Glutamatergic neuron (in vitro differentiated cells): Measurements from ENCODE around the gene C2CD3. TPM values are rescaled to one million over a fixed set of nuclear protein-coding genes. Genes with fewer than 3 reads are reported as not detected.

Source experiments
- DNase-seq: peaks from one replicate; pipeline ENCODE4 v3.0.0; 2022
- H3K27ac Mint-ChIP-seq: one replicate; pipeline ENCODE4 v1.8.0; 2020; ENCODE audit warnings: mild to moderate bottlenecking, mixed read lengths, inconsistent platforms; ENCODE audit not compliant: unreplicated experiment
- H3K27me3 Mint-ChIP-seq: one replicate; pipeline ENCODE4 v1.8.0; 2020; ENCODE audit warnings: mild to moderate bottlenecking, moderate library complexity, mixed read lengths, inconsistent platforms; ENCODE audit not compliant: unreplicated experiment
- H3K36me3 Mint-ChIP-seq: one replicate; pipeline ENCODE4 v1.8.0; 2020; ENCODE audit warnings: mild to moderate bottlenecking, mixed read lengths, inconsistent platforms; ENCODE audit not compliant: unreplicated experiment
- H3K4me1 Mint-ChIP-seq: one replicate; pipeline ENCODE4 v1.8.0; 2020; ENCODE audit warnings: mild to moderate bottlenecking, low read depth, mixed read lengths, inconsistent platforms; ENCODE audit not compliant: unreplicated experiment
- H3K4me3 Mint-ChIP-seq: one replicate; pipeline ENCODE4 v1.8.0; 2020; ENCODE audit warnings: mild to moderate bottlenecking, mixed read lengths, inconsistent platforms; ENCODE audit not compliant: unreplicated experiment
- H3K9me3 Mint-ChIP-seq: one replicate; pipeline ENCODE4 v1.8.0; 2020; ENCODE audit warnings: mild to moderate bottlenecking, moderate library complexity, mixed read lengths, inconsistent platforms; ENCODE audit not compliant: unreplicated experiment
- total RNA-seq: library from RNA; stranded (reverse); fragmentation: NEBNext Ultra II Directional; extraction: Animal tissue kit (Norgen Biotek cat#: 25700); gene quantifications from one replicate; pipeline ENCODE4 v1.2.1, GENCODE V29; 2021; ENCODE audit not compliant: unreplicated experiment
- TF ChIP-seq, protein P1 (sequence below): fragments of 200-600 bp; sonication (generic); IDR thresholded peaks from one replicate; pipeline ENCODE4 v1.5.0; 2021; ENCODE audit not compliant: partially characterized antibody, unreplicated experiment

The C2CD3 gene
- total RNA-seq, 1 donor from 2014 or later = 182 TPM

DNA sequence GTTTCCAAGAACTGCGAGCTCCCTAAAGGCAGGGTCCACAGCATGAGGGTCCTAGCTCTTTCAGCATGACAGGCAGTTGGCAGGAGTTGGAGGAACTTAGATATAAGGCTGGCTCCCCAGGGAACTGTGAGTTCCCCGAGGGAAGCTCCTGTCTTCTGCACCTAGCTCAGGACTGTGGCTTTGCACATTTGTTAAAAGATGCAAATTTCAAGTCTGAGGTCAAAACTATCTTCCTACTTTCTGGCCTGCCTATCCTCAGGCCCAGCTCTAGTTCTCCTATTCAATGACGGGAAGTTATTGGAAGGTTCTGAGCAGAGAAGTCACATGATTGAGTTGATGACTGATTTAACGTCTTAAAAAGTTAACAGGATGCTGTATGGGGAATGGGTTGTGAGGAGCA, 150.3 kb downstream of the C2CD3 start:
- Mint-ChIP-seq H3K4me1 (no peaks in the 10 kb centered on the region), H3K9me3 (no peaks in the 10 kb centered on the region), H3K4me3 (no peak overlapping the region), H3K27me3 (peaks cover 1% of the 10 kb centered on the region), H3K27ac (no peak overlapping the region), H3K36me3 (peaks cover 7% of the 10 kb centered on the region)
- TF ChIP-seq, protein P1, sequence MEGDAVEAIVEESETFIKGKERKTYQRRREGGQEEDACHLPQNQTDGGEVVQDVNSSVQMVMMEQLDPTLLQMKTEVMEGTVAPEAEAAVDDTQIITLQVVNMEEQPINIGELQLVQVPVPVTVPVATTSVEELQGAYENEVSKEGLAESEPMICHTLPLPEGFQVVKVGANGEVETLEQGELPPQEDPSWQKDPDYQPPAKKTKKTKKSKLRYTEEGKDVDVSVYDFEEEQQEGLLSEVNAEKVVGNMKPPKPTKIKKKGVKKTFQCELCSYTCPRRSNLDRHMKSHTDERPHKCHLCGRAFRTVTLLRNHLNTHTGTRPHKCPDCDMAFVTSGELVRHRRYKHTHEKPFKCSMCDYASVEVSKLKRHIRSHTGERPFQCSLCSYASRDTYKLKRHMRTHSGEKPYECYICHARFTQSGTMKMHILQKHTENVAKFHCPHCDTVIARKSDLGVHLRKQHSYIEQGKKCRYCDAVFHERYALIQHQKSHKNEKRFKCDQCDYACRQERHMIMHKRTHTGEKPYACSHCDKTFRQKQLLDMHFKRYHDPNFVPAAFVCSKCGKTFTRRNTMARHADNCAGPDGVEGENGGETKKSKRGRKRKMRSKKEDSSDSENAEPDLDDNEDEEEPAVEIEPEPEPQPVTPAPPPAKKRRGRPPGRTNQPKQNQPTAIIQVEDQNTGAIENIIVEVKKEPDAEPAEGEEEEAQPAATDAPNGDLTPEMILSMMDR = no peak
- DNase-seq = no peak

DNA sequence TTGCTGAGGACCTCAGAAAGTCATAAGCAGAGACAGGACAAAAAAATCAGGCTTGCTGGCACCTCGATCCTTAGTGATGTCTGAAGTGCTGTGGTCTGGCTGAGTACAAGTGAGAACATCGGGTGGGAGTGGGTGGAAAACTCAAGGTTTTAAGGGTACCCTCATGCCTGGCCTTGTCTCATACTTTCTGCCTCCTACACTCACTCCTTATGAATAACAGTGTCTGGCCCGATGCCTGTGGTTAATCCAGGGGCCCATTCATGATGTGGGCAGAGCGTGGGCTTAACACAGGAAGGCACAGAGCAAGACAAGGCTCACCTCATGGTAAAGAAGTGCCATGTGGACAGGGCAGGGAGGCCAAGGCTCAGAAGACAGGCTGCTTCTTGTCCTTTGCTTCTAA, 150.9 kb downstream of the C2CD3 start:
- Mint-ChIP-seq H3K27me3 (peaks cover 1% of the 10 kb centered on the region), H3K4me1 (no peaks in the 10 kb centered on the region), H3K36me3 (peaks cover 7% of the 10 kb centered on the region), H3K9me3 (no peaks in the 10 kb centered on the region), H3K27ac (no peak overlapping the region), H3K4me3 (no peak overlapping the region)
- TF ChIP-seq, protein P1 = no peak
- DNase-seq = no peak

DNA sequence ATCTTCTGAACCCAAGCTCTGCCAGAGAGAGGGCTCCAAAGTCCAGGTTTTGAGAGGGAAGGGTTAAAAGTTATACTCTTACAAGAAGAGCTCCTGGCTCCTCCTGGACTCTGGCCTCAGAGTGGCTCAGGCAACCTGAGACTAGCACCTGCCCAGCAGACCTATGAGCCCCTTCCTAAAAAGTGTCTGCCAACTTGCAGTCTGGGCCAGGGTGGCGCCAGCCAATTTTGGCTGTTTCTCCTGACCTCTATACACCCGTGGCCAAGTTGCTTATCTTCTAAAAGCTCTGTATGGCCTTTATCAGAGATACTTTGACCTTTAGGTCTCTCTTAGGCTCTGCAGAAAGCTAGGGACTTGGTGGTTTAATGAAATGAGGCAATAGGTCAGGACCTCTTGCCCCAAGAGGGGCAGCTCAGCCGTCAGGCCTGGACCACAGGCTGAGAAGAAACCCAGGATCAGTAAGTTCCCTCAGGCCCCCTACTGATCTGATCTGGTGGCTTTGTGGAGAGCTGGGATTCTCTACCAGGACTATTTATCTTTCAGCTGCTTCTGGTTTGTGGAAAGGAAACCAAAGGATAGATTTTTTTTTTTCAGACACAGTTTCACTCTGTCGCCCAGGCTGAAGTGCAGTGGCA, 151.6 kb downstream of the C2CD3 start:
- no peaks in the 10 kb centered on the region for H3K9me3 Mint-ChIP-seq
- peaks cover 7% of the 10 kb centered on the region for H3K36me3 Mint-ChIP-seq
- no peak overlapping the region for H3K4me3 Mint-ChIP-seq
- no peaks in the 10 kb centered on the region for H3K4me1 Mint-ChIP-seq
- no peak for DNase-seq
- H3K27ac Mint-ChIP-seq = no peak overlapping the region
- TF ChIP-seq, protein P1 = no peak
- H3K27me3 Mint-ChIP-seq = peaks cover 1% of the 10 kb centered on the region

DNA sequence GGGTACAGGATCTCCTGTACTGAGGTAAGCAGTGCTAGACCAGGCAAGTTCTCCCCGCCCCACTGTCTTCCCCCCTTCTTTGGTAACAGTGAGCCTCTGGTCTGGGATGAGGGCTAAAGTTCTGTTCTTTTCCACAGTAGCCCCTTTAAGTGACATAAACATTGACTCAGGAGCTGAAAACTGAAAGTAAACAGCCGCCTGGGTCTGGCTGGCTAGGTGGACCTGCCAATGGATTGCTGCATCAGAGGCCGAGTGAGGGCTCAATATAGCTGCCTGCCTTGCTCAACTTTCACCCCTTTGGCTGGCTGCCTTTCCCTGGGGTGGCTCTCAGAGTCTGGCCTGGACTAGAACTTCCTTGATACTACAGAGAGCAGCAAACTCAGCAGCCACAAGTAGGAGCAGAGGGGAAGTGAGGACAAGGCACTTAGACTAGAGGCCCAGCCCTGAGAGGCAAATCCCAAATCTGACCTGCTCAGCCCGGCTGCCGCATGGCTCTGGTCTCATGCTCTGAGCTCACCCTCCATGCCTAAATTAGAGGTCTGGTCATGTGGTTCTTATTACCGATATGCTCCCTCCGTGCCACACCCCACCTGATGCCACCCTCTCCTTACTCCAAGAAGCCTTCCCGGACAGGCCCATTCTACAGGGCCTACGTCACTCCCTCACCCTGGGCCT, 152.3 kb downstream of the C2CD3 start:
- H3K27ac Mint-ChIP-seq = no peak overlapping the region
- TF ChIP-seq, protein P1 = no peak
- H3K36me3 Mint-ChIP-seq = peaks cover 7% of the 10 kb centered on the region
- no peaks in the 10 kb centered on the region for H3K4me1 Mint-ChIP-seq
- peaks cover 1% of the 10 kb centered on the region for H3K27me3 Mint-ChIP-seq
- no peak for DNase-seq
- no peaks in the 10 kb centered on the region for H3K9me3 Mint-ChIP-seq
- no peak overlapping the region for H3K4me3 Mint-ChIP-seq

DNA sequence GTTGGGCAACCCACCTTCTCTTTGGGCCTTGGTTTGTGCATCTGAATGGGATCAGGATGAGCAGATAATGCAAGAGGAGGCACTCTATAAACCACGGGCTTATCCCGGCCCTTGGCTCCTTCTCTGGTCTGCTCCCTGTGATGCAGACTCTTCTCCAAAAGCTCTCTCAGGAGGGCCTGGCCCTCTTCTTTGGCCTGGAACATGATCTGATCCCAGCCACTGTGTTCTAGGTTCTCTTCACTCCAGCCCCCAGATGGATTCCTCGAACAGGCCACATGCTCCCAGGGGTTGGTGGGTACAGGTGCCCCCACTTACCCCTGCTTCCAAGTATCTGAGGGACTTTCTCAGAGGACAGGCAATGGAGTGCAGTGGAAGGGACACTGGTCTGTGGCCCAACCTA, 153.2 kb downstream of the C2CD3 start:
- Mint-ChIP-seq H3K9me3 (no peaks in the 10 kb centered on the region), H3K36me3 (peaks cover 7% of the 10 kb centered on the region), H3K27me3 (peaks cover 1% of the 10 kb centered on the region), H3K4me3 (no peak overlapping the region), H3K27ac (no peak overlapping the region), H3K4me1 (no peaks in the 10 kb centered on the region)
- DNase-seq = no peak
- TF ChIP-seq, protein P1 = no peak
